COLO668 (cell line): Measurements from ENCODE around the gene ATP1B2.

ENCODE experiments used
- DNase-seq: peaks from one replicate; lab custom pipeline; 2025; ENCODE audit not compliant: unreplicated experiment; lab: John Stamatoyannopoulos, UW

Gene ATP1B2

GRCh38 chr17:7684851-7685532, 34.3 kb downstream of the ATP1B2 start:
- no peak for DNase-seq

- DNase-seq = peak; percentile 88
These were observed 35.0 kb downstream of the ATP1B2 start for GRCh38 chr17:7685533-7686221.

GRCh38 chr17:7686222-7687071, 35.7 kb downstream of the ATP1B2 start:
- peak; percentile 76 for DNase-seq

- peak; percentile 78 for DNase-seq
These were observed 36.6 kb downstream of the ATP1B2 start, which contains the start of gene TP53 for GRCh38 chr17:7687072-7687907. TP53 (minus strand) TSS chr17:7687490; CDS start chr17:7676594, 10,896 bp downstream.

- DNase-seq = peak; percentile 94
These were observed 37.4 kb downstream of the ATP1B2 start, which contains the start of gene WRAP53 for GRCh38 chr17:7687908-7688807. WRAP53 (plus strand) TSS chr17:7688477; CDS start chr17:7688649, 172 bp downstream.

GRCh38 chr17:7688808-7689316, 38.1 kb downstream of the ATP1B2 start:
- no peak for DNase-seq

GRCh38 chr17:7695586-7695985, 44.9 kb downstream of the ATP1B2 start:
- DNase-seq = no peak

- no peak for DNase-seq
These were observed 47.3 kb downstream of the ATP1B2 start for GRCh38 chr17:7697828-7698588.

- DNase-seq = no peak
These were observed 49.8 kb downstream of the ATP1B2 start for GRCh38 chr17:7700510-7700909.

GRCh38 chr17:7701681-7702080, 51.0 kb downstream of the ATP1B2 start:
- DNase-seq = no peak

- no peak for DNase-seq
These were observed 52.0 kb downstream of the ATP1B2 start for GRCh38 chr17:7702776-7703175.

GRCh38 chr17:7703584-7704479, 53.1 kb downstream of the ATP1B2 start:
- peak; percentile 8 for DNase-seq

GRCh38 chr17:7704601-7705268, 54.0 kb downstream of the ATP1B2 start, which contains the start of gene EFNB3:
EFNB3 (plus strand) TSS chr17:7705202; CDS start chr17:7705599, 397 bp downstream.
- no peak for DNase-seq

GRCh38 chr17:7705269-7706255, 54.8 kb downstream of the ATP1B2 start:
- DNase-seq = no peak

- no peak for DNase-seq
These were observed 56.1 kb downstream of the ATP1B2 start for GRCh38 chr17:7706631-7707354.
